ENCODE measurements around the gene LTBP1. TPM values are rescaled to one million over a fixed set of nuclear protein-coding genes. Genes with fewer than 3 reads are reported as not detected.
"Not testable (repeated sequence)": the region's sequence is repeated elsewhere in the genome, so short reads cannot be mapped to it uniquely, and the experiment has no call there.

The LTBP1 gene
- polyA plus RNA-seq, 3 donors = 1.3 to 8.8 (median 7.0) TPM

GRCh38 chr2:33215299-33215698 is 268.5 kb downstream of the LTBP1 start:
- H3K27ac ChIP-seq (ENCODE audit: low read depth, low read length) = no peak overlapping the region
- WGBS, 3 donors = 86 to 94% (median 88%) methylated on average over 3 of the region's 3 CpGs

- no peak overlapping the region for H3K27ac ChIP-seq (ENCODE audit: low read depth, low read length)
- WGBS, 3 donors = 93 to 98% (median 95%) methylated on average over 3 of the region's 3 CpGs
Measured at GRCh38 chr2:33215983-33216382, 269.2 kb downstream of the LTBP1 start.

DNA sequence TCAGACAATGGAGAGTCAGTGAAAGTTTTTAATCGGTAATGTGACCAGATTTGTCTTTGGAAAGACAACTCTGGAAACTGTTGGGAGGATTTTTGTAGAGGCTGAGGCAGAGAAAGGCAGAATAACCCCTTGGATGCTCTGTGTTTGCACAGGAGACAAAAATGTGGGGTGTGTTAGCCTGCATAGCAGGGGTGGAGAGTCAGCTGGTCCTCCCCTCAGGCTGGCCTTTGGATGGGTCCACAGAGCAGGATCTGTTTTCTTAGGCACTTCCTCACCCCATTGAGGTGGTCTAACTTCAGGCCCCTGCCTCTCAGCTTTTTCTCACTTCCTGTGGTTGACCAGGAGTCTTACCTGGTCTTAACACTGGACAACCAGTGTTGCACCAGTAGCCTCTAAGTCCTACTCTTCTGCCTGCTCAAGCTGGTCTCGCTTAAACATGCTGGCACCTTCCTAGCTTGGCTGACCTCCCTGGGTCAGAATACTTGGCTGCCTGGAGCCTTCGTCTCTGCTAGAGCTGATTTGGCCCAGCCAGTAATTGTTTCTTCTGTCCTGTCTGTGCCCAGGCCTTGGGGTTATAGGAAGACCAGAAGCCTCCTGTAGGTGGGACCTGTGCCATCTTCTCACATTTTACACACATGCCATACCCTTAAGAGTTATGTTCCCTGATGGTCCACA is 269.9 kb downstream of the LTBP1 start:
- 47 to 63% (median 59%) methylated on average over 3 of the region's 3 CpGs for WGBS, 3 donors
- H3K27ac ChIP-seq (ENCODE audit: low read depth, low read length) = no peak overlapping the region

DNA sequence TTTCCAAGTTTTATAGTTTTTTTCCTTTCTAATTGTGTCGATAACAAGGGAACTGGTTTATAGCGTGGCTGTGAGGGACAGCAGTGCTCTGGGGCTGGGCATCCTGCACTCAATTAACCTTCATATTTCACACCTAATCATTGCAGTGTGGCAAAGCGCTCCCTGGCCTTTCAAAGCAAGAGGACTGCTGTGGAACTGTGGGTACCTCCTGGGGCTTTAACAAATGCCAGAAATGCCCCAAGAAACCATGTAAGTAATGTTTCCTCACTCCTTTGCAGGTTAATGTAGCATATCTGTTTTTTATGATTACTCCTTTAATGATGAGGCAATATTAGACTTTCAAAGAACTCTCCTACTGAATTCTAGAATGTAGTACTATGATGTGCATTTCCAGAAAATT is 270.7 kb downstream of the LTBP1 start:
- H3K27ac ChIP-seq (ENCODE audit: low read depth, low read length) = no peak overlapping the region
- WGBS, 3 donors = 68 to 93% (median 92%) methylated on average over 3 of the region's 3 CpGs

GRCh38 chr2:33219114-33219513 is 272.4 kb downstream of the LTBP1 start:
- no peak overlapping the region for H3K27ac ChIP-seq (ENCODE audit: low read depth, low read length)
- WGBS, 3 donors = 86 to 92% (median 90%) methylated on average over 4 of the region's 4 CpGs

DNA sequence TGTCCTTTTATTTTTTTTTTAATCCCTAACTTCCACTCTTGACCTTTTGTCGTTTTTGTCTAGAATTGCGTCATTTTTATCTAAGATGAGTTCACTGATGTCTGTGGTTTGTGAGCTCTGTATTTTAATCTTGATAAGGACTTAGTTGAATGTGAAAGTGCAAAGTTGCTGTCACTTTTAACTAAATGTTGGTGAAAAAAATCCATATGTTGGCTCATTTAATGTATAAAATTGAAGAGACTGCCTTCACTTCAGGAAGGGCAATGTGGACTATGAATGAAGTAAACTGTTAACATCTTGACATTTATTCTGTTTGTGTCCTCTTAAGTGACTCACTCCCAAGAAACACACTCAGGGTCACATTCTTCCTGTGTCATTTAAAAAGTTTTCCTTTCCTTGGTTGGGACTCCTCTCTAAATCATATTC is 273.1 kb downstream of the LTBP1 start:
- WGBS, 3 donors = 36 to 53% (median 42%) methylated on average over 2 of the region's 2 CpGs
- no peak overlapping the region for H3K27ac ChIP-seq (ENCODE audit: low read depth, low read length)

DNA sequence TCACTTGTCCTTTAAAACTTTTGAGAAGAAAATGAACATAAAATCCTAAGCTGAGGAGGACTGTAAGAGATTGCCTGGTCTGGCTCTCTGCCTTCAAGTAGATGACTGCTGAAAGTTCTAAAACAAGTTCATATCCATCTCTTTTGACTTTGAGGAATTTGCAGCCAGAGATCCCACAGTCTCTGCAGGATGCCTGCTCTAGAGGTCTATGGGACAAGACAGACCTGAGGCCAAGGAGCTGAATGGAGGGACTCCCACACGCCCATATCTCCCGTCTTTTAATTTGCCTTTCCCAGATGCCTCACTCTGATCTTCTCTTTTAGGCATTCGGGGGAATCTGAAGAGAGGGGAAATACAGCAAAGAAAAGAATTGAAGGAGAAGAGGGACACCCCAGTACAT is 273.8 kb downstream of the LTBP1 start:
- H3K27ac ChIP-seq (ENCODE audit: low read depth, low read length) = no peak overlapping the region
- WGBS, 3 donors = 67 to 91% (median 78%) methylated on average over 3 of the region's 3 CpGs

DNA sequence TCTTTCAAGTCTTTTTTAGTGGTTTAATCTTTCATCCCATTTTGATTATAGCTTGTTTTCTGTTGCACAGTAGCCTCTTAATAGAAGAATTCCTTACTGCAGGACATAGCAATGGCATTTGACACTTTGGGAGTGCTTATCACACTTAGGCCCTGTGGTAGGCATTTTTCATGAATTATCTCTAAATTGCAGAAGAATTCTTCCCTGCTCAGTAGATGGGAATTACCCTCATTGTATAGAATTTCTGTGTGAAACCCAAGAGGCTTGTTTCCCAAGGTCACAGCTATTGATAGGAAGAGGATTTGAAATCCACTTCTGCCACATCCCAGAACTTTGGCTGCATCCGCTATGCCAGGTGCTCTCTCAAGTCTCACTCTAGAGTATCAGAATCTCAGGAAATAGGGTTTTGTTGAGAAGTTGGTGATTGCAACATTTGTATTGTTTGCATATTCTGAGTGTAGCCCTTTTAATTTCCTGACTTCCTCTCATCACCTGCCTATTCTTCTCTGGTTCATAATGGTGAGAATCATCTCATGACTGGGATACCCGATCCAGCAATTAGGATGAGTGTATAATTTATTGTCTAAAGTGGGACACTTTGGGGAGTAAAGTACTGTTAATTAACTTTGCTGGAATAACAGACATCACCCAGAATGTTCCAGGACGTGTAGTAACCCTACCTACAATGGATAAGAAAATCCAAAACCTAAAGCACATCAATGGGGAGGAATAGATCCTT is 274.5 kb downstream of the LTBP1 start:
- no peak overlapping the region for H3K27ac ChIP-seq (ENCODE audit: low read depth, low read length)
- 81 to 82% (median 81%) methylated on average over 3 of the region's 3 CpGs for WGBS, 3 donors

GRCh38 chr2:33222309-33222708 is 275.6 kb downstream of the LTBP1 start:
- 89 to 96% (median 92%) methylated on average over 1 of the region's 1 CpG for WGBS, 3 donors
- no peak overlapping the region for H3K27ac ChIP-seq (ENCODE audit: low read depth, low read length)

GRCh38 chr2:33223856-33224255 is 277.1 kb downstream of the LTBP1 start:
- H3K27ac ChIP-seq (ENCODE audit: low read depth, low read length) = no peak overlapping the region
- WGBS, 3 donors = 82 to 92% (median 84%) methylated on average over 4 of the region's 4 CpGs

- 84 to 91% (median 88%) methylated on average over 2 of the region's 2 CpGs for WGBS, 3 donors
- H3K27ac ChIP-seq (ENCODE audit: low read depth, low read length) = no peak overlapping the region
Measured at GRCh38 chr2:33225350-33225749, 278.6 kb downstream of the LTBP1 start.

- no peak overlapping the region for H3K27ac ChIP-seq (ENCODE audit: low read depth, low read length)
- 84 to 96% (median 92%) methylated on average over 4 of the region's 4 CpGs for WGBS, 3 donors
Measured at GRCh38 chr2:33226546-33226945, 279.8 kb downstream of the LTBP1 start.

DNA sequence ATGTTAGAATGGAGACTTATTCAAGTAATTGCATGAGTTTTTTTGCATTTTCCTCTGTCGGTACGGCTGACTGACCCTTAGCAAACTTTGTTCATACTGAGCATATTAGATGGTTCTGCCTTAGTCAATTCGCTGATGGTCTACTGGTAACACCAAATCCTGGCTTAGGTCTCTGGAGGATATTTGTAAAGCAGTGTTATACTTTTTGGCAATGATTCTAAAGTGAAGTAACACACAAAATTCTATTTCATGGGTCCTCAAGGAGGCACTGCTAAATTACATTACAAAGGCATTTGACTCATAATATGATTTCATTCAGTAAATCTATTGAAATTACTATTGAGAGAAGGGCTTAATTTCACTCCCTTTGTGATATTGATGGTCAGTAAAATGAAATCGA is 282.9 kb downstream of the LTBP1 start:
- no peak overlapping the region for H3K27ac ChIP-seq (ENCODE audit: low read depth, low read length)
- WGBS, 3 donors = 75 to 80% (median 79%) methylated on average over 4 of the region's 4 CpGs

DNA sequence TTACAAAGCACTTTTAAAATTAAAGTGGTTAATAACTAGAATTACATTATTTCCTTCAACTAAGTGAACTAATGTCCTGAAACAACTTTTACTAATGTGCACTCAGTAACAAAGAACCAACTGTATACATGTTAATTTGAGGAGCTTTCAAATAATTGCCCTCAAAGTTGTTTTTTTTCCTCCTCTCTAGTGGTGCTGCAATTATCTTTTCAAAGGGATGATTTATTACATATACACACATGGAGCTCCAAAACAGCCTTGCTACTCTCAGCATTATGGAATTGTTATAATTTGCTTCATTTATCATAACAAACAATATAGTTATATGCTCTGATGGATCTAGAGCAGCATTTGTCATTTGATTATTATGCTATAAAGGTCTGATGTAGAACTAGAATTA is 283.4 kb downstream of the LTBP1 start:
- H3K27ac ChIP-seq (ENCODE audit: low read depth, low read length) = no peak overlapping the region

GRCh38 chr2:33230842-33231241 is 284.1 kb downstream of the LTBP1 start:
- 71 to 84% (median 78%) methylated on average over 7 of the region's 7 CpGs for WGBS, 3 donors
- H3K27ac ChIP-seq (ENCODE audit: low read depth, low read length) = no peak overlapping the region

DNA sequence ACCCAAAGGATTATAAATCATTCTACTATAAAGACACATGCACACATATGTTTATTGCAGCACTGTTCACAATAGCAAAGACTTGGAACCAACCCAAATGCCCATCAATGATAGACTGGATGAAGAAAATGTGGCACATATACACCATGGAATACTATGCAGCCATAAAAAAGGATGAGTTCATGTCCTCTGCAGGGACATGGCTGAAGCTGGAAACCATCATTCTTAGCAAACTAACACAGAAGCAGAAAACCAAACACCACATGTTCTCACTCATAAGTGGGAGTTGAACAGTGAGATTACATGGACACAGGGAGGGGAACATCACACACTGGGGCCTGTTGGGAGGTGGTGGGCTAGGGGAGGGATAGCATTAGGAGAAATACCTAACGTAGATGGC is 288.8 kb downstream of the LTBP1 start:
- not testable (repeated sequence) for H3K27ac ChIP-seq (ENCODE audit: low read depth, low read length)
- 95 to 100% (median 95%) methylated on average over 1 of the region's 1 CpG for WGBS, 3 donors

- no peak overlapping the region for H3K27ac ChIP-seq (ENCODE audit: low read depth, low read length)
- WGBS, 3 donors = 81 to 87% (median 82%) methylated on average over 5 of the region's 5 CpGs
Measured at GRCh38 chr2:33236482-33237385, 290.0 kb downstream of the LTBP1 start.

DNA sequence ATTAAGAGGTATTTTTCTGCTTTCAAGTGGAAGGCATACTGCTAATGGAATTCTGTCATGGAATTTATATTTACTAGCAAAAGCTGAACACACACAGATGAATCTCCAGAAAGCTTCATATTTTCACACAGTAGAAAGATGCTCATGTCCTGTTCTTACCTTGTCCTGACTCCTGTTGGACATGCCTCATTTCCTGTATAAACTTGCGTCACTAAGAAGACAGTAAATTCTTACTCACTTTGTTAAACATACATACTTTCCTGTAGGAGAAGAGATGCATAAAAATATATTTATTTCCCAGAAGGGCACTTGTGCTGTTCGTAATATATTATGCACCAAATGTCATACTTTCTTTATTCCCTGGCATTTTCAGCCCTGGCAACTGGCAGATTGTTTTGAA is 291.4 kb downstream of the LTBP1 start:
- H3K27ac ChIP-seq (ENCODE audit: low read depth, low read length) = no peak overlapping the region
- WGBS, 3 donors = 81 to 92% (median 81%) methylated on average over 2 of the region's 2 CpGs

DNA sequence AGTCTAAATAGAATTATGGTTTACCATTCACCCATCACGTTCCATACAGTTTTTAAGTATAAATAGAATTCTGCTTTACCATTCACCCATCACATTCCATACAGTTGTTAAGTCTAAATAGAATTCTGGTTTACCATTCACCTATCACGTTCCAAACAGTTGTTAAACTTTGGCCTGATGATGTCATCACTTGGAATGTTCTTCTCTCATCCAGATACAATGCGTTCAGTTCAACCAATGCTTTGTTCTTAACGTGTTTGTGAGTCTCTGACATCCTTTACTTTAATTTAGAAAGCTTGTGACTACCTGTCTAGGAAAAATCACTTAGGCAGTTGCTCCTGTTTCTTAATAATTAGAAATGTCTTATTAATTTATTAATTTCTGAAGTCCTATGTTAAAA is 293.4 kb downstream of the LTBP1 start:
- no peak overlapping the region for H3K27ac ChIP-seq (ENCODE audit: low read depth, low read length)
- WGBS, 3 donors = 58 to 77% (median 64%) methylated on average over 4 of the region's 4 CpGs

Measured in adipose tissue (tissue), 3 donors.